ENCODE measurements around the gene SPHK2.

DNA sequence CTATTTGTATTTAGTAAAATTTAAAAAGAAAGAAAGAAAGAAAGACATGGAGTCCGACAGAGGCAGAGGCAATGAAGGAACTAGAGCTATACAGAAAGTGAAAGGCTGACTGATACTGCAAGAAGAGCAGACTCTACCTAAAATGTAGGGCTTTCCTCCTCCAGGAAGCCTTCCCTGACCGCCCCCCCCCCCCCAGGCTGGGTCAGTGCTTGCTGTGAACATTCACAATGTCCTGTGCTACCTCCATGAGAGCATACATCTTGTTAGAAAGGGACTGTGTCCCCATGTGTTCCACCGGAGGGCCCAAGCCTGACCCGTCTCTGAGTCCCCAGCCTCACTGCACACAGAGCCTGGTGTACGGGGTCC is 32.4 kb downstream of the SPHK2 start:
- TF ChIP-seq, protein P1, sequence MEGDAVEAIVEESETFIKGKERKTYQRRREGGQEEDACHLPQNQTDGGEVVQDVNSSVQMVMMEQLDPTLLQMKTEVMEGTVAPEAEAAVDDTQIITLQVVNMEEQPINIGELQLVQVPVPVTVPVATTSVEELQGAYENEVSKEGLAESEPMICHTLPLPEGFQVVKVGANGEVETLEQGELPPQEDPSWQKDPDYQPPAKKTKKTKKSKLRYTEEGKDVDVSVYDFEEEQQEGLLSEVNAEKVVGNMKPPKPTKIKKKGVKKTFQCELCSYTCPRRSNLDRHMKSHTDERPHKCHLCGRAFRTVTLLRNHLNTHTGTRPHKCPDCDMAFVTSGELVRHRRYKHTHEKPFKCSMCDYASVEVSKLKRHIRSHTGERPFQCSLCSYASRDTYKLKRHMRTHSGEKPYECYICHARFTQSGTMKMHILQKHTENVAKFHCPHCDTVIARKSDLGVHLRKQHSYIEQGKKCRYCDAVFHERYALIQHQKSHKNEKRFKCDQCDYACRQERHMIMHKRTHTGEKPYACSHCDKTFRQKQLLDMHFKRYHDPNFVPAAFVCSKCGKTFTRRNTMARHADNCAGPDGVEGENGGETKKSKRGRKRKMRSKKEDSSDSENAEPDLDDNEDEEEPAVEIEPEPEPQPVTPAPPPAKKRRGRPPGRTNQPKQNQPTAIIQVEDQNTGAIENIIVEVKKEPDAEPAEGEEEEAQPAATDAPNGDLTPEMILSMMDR (IDR thresholded peaks at IDR 0.05): no peak
- TF ChIP-seq POLR2A (IDR thresholded peaks at IDR 0.05): no peak
